OCI-LY7 (cell line): ENCODE measurements around the gene MCHR1. TPM values are rescaled to one million over a fixed set of nuclear protein-coding genes. Genes with fewer than 3 reads are reported as not detected.
"Not testable (repeated sequence)": the region's sequence is repeated elsewhere in the genome, so short reads cannot be mapped to it uniquely, and the experiment has no call there.

Experiments used
- BruUV-seq: library from RNA; stranded (reverse); fragments of 400-500 nt; replicated peaks from 2 replicates; lab custom pipeline; 2021; lab: Mats Ljungman, UMichigan
- CTCF ChIA-PET: fragments of 300-600 bp; sonication (Branson Sonifier 250); formaldehyde crosslinking; loops from one replicate; lab custom pipeline; 2022; ENCODE audit warnings: antibody characterized with exemption; ENCODE audit not compliant: unreplicated experiment; lab: Charles Lee
- POLR2A ChIA-PET: fragments of 300-600 bp; sonication (Branson Sonifier 250); formaldehyde crosslinking; loops from one replicate; lab custom pipeline; 2022; ENCODE audit warnings: antibody characterized with exemption; lab: Charles Lee
- DNase-seq: peaks from one replicate; pipeline ENCODE4 v3.0.0-alpha.2; 2015; ENCODE audit warnings: low spot score
- H2AFZ ChIP-seq: fragments of 200-600 bp; sonication (generic), shearing (Covaris generic); 2 replicates; pipeline ENCODE4 v1.6.1; 2014; ENCODE audit warnings: mild to moderate bottlenecking, antibody characterized with exemption, low read length, moderate library complexity
- H3K27ac ChIP-seq: fragments of 200-600 bp; sonication (generic); 2 replicates; pipeline ENCODE4 v1.5.1; 2014; ENCODE audit warnings: mixed run types, low read depth, mild to moderate bottlenecking, moderate library complexity, low read length, inconsistent platforms; ENCODE audit not compliant: poor library complexity, severe bottlenecking
- H3K36me3 ChIP-seq: fragments of 200-600 bp; sonication (generic); 2 replicates; pipeline ENCODE4 v1.6.1; 2014; ENCODE audit warnings: mild to moderate bottlenecking, antibody characterized with exemption, low read length, moderate library complexity, mixed read lengths; ENCODE audit not compliant: insufficient read depth
- H3K4me1 ChIP-seq: fragments of 200-600 bp; sonication (generic); 2 replicates; pipeline ENCODE4 v1.5.1; 2014; ENCODE audit warnings: mild to moderate bottlenecking, low read length; ENCODE audit not compliant: insufficient read depth, poor library complexity, severe bottlenecking
- H3K4me2 ChIP-seq: fragments of 200-600 bp; sonication (generic); 2 replicates; pipeline ENCODE4 v1.6.1; 2014; ENCODE audit warnings: mild to moderate bottlenecking, low read length
- H3K4me3 ChIP-seq: fragments of 200-600 bp; sonication (generic); 2 replicates; pipeline ENCODE4 v1.5.1; 2014; ENCODE audit warnings: mild to moderate bottlenecking, low read depth, low read length; ENCODE audit not compliant: poor library complexity, severe bottlenecking
- H3K79me2 ChIP-seq: fragments of 200-600 bp; sonication (generic); 2 replicates; pipeline ENCODE4 v1.6.1; 2016; ENCODE audit warnings: low read depth, mild to moderate bottlenecking, low read length, moderate library complexity, mixed read lengths; ENCODE audit not compliant: insufficient read depth
- H3K9me2 ChIP-seq: fragments of 200-600 bp; sonication (generic); 2 replicates; pipeline ENCODE4 v1.6.1; 2016; ENCODE audit warnings: mild to moderate bottlenecking, low read length, mixed read lengths; ENCODE audit not compliant: insufficient read depth
- H3K9me3 ChIP-seq: fragments of 200-600 bp; sonication (generic); 2 replicates; pipeline ENCODE4 v1.6.1; 2014; ENCODE audit warnings: mild to moderate bottlenecking, mixed run types, low read length, mixed read lengths
- H4K20me1 ChIP-seq: fragments of 200-600 bp; sonication (generic); 2 replicates; pipeline ENCODE4 v1.6.1; 2014; ENCODE audit warnings: mild to moderate bottlenecking, antibody characterized with exemption, low read length, moderate library complexity, mixed read lengths; ENCODE audit not compliant: insufficient read depth
- EZH2phosphoT487 ChIP-seq: fragments of 200-600 bp; sonication (generic); IDR thresholded peaks from 2 replicates; pipeline ENCODE4 v1.6.1; 2018; ENCODE audit warnings: low read depth, borderline replicate concordance, mild to moderate bottlenecking, mixed run types, antibody characterized with exemption, low read length, moderate library complexity, mixed read lengths
- intact Hi-C: fragments of 100-400 bp; cut with micrococcal nuclease; formaldehyde crosslinking; loops from one replicate; pipeline ENCODE4 v1.10.0; 2022; ENCODE audit not compliant: unreplicated experiment
- total RNA-seq, 2 experiments: library from RNA; depleted of rRNA in 1 of 2; stranded (reverse); fragments of >200 nt in 1 of 2; shearing (Covaris generic) in 1 of 2; gene quantifications; 2 replicates each; pipeline ENCODE4 v1.2.3, GENCODE V29; 2014 to 2022
- TF ChIP-seq, protein P1 (sequence below): fragments of 200-600 bp; sonication (generic); conservative IDR thresholded peaks from 2 replicates; pipeline ENCODE4 v1.5.1; 2014; ENCODE audit warnings: mild to moderate bottlenecking, antibody characterized with exemption, low read length, moderate library complexity, mixed read lengths

MCHR1 gene
- total RNA-seq, 2 experiments from 2014 or later, result not detected

DNA sequence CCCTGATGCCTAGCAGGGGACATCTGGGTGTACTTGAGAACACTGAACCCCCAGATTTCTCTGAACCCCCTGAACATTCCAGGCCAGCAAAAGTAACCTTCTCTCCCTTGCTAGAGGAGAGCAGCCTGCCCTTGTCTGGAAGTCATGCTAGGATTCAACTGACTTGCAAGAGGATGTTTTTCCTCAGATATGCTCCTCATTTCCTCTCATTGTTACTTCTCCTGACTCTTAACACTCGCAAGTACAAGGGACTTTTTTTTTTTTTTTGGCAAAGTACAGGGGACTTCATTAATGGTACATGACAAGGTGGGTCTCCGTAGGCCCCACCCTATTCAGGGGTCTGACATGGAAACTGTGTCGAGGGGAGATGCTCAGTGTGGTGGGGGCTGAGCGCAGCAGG, 6.3 kb upstream of the MCHR1 start:
- no peaks in the 10 kb centered on the region for H3K9me3 ChIP-seq
- BruUV-seq, result no TSS peak
- ChIA-PET POLR2A (no interaction called here), CTCF (no interaction called here)
- no peak overlapping the region for H3K27ac ChIP-seq
- no peaks in the 10 kb centered on the region for H3K36me3 ChIP-seq
- intact Hi-C loops, result no loop called here
- H2AFZ ChIP-seq, result no peak overlapping the region
- no peaks in the 10 kb centered on the region for H3K4me1 ChIP-seq
- TF ChIP-seq EZH2phosphoT487, result no peak
- TF ChIP-seq, protein P1, sequence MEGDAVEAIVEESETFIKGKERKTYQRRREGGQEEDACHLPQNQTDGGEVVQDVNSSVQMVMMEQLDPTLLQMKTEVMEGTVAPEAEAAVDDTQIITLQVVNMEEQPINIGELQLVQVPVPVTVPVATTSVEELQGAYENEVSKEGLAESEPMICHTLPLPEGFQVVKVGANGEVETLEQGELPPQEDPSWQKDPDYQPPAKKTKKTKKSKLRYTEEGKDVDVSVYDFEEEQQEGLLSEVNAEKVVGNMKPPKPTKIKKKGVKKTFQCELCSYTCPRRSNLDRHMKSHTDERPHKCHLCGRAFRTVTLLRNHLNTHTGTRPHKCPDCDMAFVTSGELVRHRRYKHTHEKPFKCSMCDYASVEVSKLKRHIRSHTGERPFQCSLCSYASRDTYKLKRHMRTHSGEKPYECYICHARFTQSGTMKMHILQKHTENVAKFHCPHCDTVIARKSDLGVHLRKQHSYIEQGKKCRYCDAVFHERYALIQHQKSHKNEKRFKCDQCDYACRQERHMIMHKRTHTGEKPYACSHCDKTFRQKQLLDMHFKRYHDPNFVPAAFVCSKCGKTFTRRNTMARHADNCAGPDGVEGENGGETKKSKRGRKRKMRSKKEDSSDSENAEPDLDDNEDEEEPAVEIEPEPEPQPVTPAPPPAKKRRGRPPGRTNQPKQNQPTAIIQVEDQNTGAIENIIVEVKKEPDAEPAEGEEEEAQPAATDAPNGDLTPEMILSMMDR, result no peak
- no peaks in the 10 kb centered on the region for H4K20me1 ChIP-seq
- DNase-seq, result no peak
- no peaks in the 10 kb centered on the region for H3K79me2 ChIP-seq
- no peak overlapping the region for H3K4me3 ChIP-seq
- H3K9me2 ChIP-seq, result no peaks in the 10 kb centered on the region
- no peak overlapping the region for H3K4me2 ChIP-seq

DNA sequence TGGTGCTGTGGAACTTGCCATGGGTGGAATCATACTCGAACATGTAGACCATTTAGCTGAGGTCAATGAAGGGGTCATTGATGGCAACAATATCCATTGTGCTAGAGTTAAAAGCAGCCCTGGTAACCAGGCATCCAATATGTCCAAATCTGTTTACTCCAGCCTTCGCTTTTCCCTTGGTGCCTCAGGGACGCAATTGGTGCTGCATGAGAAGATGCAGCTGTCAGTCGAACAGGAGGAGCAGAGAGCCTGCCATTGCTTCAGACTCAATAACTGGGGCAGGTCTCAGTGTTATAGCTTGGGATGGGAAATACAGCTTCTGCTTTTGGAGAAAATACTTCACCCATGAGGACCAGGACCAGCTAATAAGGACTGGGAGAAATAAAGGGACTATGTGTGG, 5.0 kb upstream of the MCHR1 start:
- ChIA-PET POLR2A (interaction anchor here (0.8 kb wide), 1 partner anchor 187 kb away, joined by 3 read pairs; the partner anchor contains the start of gene DNAJB7), CTCF (no interaction called here)
- Histone ChIP-seq H3K27ac (no peak overlapping the region), H3K4me3 (no peak overlapping the region), H2AFZ (no peak overlapping the region), H3K9me3 (no peaks in the 10 kb centered on the region), H3K4me1 (no peaks in the 10 kb centered on the region), H3K4me2 (no peak overlapping the region), H3K9me2 (no peaks in the 10 kb centered on the region), H4K20me1 (no peaks in the 10 kb centered on the region), H3K36me3 (no peaks in the 10 kb centered on the region), H3K79me2 (no peaks in the 10 kb centered on the region)
- no peak for DNase-seq
- intact Hi-C loops, result no loop called here
- BruUV-seq, result no TSS peak
- TF ChIP-seq, protein P1, result no peak
- no peak for TF ChIP-seq EZH2phosphoT487

DNA sequence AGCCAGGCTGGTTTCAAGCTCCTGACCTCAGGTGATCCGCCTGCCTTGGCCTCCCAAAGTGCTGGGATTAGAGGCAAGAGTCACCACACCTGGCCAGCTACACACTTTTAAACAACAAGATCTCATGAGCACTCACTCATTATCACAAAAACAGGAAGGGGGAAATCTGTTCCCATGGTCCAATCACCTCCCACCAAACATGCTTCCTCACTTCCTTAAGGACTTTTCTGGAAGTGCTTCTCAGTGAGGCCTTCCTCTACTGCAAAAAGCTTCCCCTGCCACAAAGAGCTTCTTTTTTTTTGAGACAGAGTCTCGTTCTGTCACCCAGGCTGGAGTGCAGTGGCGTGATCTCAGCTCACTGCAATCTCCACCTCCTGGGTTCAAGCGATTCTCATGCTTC, 3.1 kb upstream of the MCHR1 start:
- H3K4me3 ChIP-seq, H3K36me3 ChIP-seq, H2AFZ ChIP-seq, H3K9me3 ChIP-seq, intact Hi-C loops, CTCF ChIA-PET, H4K20me1 ChIP-seq, BruUV-seq, H3K4me2 ChIP-seq, H3K9me2 ChIP-seq, DNase-seq, H3K79me2 ChIP-seq, H3K4me1 ChIP-seq, H3K27ac ChIP-seq: not testable (repeated sequence)
- POLR2A ChIA-PET, result interaction anchor here (0.6 kb wide), 1 partner anchor 66 kb away, joined by 3 read pairs; no protein-coding TSS in a partner anchor
